ENCODE data around the gene IRF2BP2.

Gene IRF2BP2

DNA sequence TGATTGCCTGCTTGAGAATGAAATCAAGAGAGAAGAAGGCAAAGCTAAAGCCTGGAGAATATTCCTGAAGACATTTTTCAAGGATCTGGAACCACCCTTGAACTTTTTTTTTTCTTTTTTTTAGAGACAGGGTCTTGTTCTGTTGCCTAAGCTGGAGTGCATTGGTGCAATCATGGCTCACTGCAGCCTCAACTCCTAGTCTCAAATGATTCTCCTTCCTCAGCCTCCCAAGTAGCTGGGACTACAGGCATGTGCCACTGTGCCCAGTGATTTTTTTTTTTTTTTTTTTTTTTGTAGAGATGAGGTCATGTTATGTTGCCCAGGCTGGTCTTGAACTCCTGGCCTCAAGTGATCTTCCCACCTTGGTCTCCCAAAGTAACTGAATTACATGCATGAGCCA is 22.2 kb upstream of the IRF2BP2 start:
- Histone ChIP-seq H3K36me3 (ENCODE audit: insufficient read depth, low read length) (no peaks in the 10 kb centered on the region), H3K9ac (ENCODE audit: low read length) (no peak overlapping the region), H3K4me3 (ENCODE audit: low read depth in 1 of 2, low read length in 2 of 2) (no peak overlapping the region), H3K27ac (ENCODE audit: low read depth, low read length) (no peak overlapping the region), H3K27me3 (ENCODE audit: control insufficient read depth in 1 of 2, insufficient read depth in 2 of 2, low read length in 2 of 2) (no peaks in the 10 kb centered on the region), H3K4me1 (ENCODE audit: insufficient read depth, low read length) (no peaks in the 10 kb centered on the region), H3K9me3 (ENCODE audit: low read length) (no peaks in the 10 kb centered on the region)

- H3K27me3 ChIP-seq (ENCODE audit: control insufficient read depth in 1 of 2, insufficient read depth in 2 of 2, low read length in 2 of 2): no peaks in the 10 kb centered on the region
- no peak overlapping the region for H3K4me3 ChIP-seq (ENCODE audit: low read depth in 1 of 2, low read length in 2 of 2)
- H3K27ac ChIP-seq (ENCODE audit: low read depth, low read length): no peak overlapping the region
- H3K9ac ChIP-seq (ENCODE audit: low read length): no peak overlapping the region
- H3K4me1 ChIP-seq (ENCODE audit: insufficient read depth, low read length): no peaks in the 10 kb centered on the region
- no peaks in the 10 kb centered on the region for H3K36me3 ChIP-seq (ENCODE audit: insufficient read depth, low read length)
- no peaks in the 10 kb centered on the region for H3K9me3 ChIP-seq (ENCODE audit: low read length)
Measured at GRCh38 chr1:234631721-234632125, 21.7 kb upstream of the IRF2BP2 start.

DNA sequence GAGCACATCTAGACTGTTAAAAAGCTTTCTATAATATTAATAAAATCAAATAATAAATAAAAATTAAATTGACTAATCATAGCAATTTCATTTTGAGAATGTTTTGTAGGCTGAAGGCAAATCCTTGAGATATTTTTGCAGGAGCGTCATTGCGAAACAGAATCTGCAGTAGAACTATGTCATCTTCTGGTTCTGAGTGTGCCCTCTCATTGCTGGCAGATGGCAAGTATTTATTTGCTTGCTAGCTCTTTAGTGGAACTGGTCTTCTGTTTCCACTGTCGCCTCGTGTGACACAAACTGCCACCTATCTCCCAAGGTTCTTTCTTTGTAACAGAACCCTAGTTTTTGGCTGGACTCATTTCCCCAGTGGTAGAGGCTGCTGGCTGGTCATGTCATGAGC is 19.0 kb upstream of the IRF2BP2 start:
- Histone ChIP-seq H3K9me3 (ENCODE audit: low read length) (no peaks in the 10 kb centered on the region), H3K4me1 (ENCODE audit: insufficient read depth, low read length) (peaks cover 6% of the 10 kb centered on the region), H3K36me3 (ENCODE audit: insufficient read depth, low read length) (no peaks in the 10 kb centered on the region), H3K9ac (ENCODE audit: low read length) (no peak overlapping the region), H3K27ac (ENCODE audit: low read depth, low read length) (no peak overlapping the region), H3K27me3 (ENCODE audit: control insufficient read depth in 1 of 2, insufficient read depth in 2 of 2, low read length in 2 of 2) (no peaks in the 10 kb centered on the region), H3K4me3 (ENCODE audit: low read depth in 1 of 2, low read length in 2 of 2) (no peak overlapping the region)

- Histone ChIP-seq H3K9me3 (ENCODE audit: low read length) (no peaks in the 10 kb centered on the region), H3K27me3 (ENCODE audit: control insufficient read depth in 1 of 2, insufficient read depth in 2 of 2, low read length in 2 of 2) (no peaks in the 10 kb centered on the region), H3K27ac (ENCODE audit: low read depth, low read length) (no peak overlapping the region), H3K9ac (ENCODE audit: low read length) (no peak overlapping the region), H3K4me3 (ENCODE audit: low read depth in 1 of 2, low read length in 2 of 2) (no peak overlapping the region), H3K4me1 (ENCODE audit: insufficient read depth, low read length) (peaks cover 6% of the 10 kb centered on the region), H3K36me3 (ENCODE audit: insufficient read depth, low read length) (no peaks in the 10 kb centered on the region)
Measured at GRCh38 chr1:234628089-234628488, 18.1 kb upstream of the IRF2BP2 start.

DNA sequence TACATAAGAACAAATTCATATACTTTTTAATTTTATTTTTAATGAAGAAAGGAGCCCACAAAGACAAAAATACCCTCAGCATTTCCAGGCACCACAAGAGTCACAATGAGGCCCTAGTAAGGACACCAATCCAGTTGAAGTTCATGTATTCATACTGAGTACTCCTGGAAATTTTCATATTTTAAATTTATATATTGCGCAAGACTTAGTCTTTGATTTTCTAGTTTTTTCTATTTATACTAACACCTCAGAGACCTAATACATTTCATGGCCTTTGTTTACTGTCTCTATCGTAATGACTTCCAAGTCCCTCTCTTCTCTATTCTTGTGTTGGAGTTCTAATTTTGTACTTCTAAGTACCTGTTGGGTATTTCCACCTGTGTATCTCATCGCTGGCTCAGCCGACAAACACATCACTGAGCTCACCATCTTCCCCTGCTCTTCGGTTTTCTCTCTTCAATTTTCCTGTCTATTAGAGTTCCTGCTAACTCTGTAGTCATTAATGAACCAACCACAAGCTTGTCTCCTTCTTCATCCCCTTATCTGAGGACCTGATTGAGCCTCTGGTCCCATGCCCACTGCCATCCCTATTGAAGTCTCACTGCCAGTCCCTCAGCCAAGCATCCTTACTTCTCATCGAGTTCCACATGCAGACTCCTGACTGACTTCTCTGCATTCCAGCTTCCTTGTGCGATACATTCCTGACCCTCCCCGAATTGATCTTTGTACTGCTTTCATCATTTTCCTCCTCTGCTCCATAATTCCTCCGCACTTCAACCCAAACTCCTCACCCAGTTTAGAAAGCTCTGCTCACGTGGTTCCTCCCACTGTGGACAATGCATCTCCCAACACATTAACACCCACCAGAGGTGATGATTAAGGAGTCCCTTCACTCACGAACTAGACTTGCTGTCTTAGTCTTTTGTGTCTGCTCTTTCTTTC is 17.3 kb upstream of the IRF2BP2 start:
- no peaks in the 10 kb centered on the region for H3K27me3 ChIP-seq (ENCODE audit: control insufficient read depth in 1 of 2, insufficient read depth in 2 of 2, low read length in 2 of 2)

DNA sequence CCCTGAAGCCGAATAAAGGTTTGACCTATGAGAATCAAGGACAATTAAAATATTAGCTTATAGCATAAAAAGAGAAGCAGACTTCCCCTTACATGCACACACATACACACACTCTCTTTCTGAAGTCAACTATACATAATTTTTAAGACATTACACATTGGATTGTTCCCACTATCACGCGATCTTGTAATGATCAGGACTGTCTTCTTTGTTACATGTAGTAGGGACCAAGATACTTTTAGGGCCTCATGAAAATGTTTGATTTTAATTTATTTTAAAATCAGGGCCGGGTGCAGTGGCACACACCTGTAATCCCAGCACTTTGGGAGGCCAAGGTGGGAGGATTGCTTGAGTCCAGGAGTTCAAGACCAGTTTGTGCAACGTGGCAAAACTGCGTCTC is 16.4 kb upstream of the IRF2BP2 start:
- no peaks in the 10 kb centered on the region for H3K27me3 ChIP-seq (ENCODE audit: control insufficient read depth in 1 of 2, insufficient read depth in 2 of 2, low read length in 2 of 2)
- no peak overlapping the region for H3K4me3 ChIP-seq (ENCODE audit: low read depth in 1 of 2, low read length in 2 of 2)
- no peak overlapping the region for H3K27ac ChIP-seq (ENCODE audit: low read depth, low read length)
- H3K9me3 ChIP-seq (ENCODE audit: low read length): no peaks in the 10 kb centered on the region
- H3K9ac ChIP-seq (ENCODE audit: low read length): no peak overlapping the region
- H3K4me1 ChIP-seq (ENCODE audit: insufficient read depth, low read length): peaks cover 12% of the 10 kb centered on the region
- H3K36me3 ChIP-seq (ENCODE audit: insufficient read depth, low read length): no peaks in the 10 kb centered on the region

More for the DNA sequence above, 17.3 kb upstream of the IRF2BP2 start:
- Histone ChIP-seq H3K4me3 (ENCODE audit: low read depth in 1 of 2, low read length in 2 of 2) (no peak overlapping the region), H3K9me3 (ENCODE audit: low read length) (no peaks in the 10 kb centered on the region), H3K9ac (ENCODE audit: low read length) (no peak overlapping the region), H3K4me1 (ENCODE audit: insufficient read depth, low read length) (peaks cover 6% of the 10 kb centered on the region), H3K36me3 (ENCODE audit: insufficient read depth, low read length) (no peaks in the 10 kb centered on the region), H3K27ac (ENCODE audit: low read depth, low read length) (no peak overlapping the region)

- Histone ChIP-seq H3K36me3 (ENCODE audit: insufficient read depth, low read length) (no peaks in the 10 kb centered on the region), H3K27me3 (ENCODE audit: control insufficient read depth in 1 of 2, insufficient read depth in 2 of 2, low read length in 2 of 2) (no peaks in the 10 kb centered on the region), H3K9ac (ENCODE audit: low read length) (no peak overlapping the region), H3K4me3 (ENCODE audit: low read depth in 1 of 2, low read length in 2 of 2) (no peak overlapping the region), H3K27ac (ENCODE audit: low read depth, low read length) (no peak overlapping the region), H3K4me1 (ENCODE audit: insufficient read depth, low read length) (peaks cover 21% of the 10 kb centered on the region), H3K9me3 (ENCODE audit: low read length) (no peaks in the 10 kb centered on the region)
Measured at GRCh38 chr1:234624724-234625117, 14.7 kb upstream of the IRF2BP2 start.

- no peak overlapping the region for H3K27ac ChIP-seq (ENCODE audit: low read depth, low read length)
- no peak overlapping the region for H3K9ac ChIP-seq (ENCODE audit: low read length)
- no peak overlapping the region for H3K4me3 ChIP-seq (ENCODE audit: low read depth in 1 of 2, low read length in 2 of 2)
- H3K4me1 ChIP-seq (ENCODE audit: insufficient read depth, low read length): peaks cover 28% of the 10 kb centered on the region
- no peaks in the 10 kb centered on the region for H3K36me3 ChIP-seq (ENCODE audit: insufficient read depth, low read length)
- H3K9me3 ChIP-seq (ENCODE audit: low read length): no peaks in the 10 kb centered on the region
- H3K27me3 ChIP-seq (ENCODE audit: control insufficient read depth in 1 of 2, insufficient read depth in 2 of 2, low read length in 2 of 2): no peaks in the 10 kb centered on the region
Measured at GRCh38 chr1:234621657-234622335, 11.8 kb upstream of the IRF2BP2 start.

DNA sequence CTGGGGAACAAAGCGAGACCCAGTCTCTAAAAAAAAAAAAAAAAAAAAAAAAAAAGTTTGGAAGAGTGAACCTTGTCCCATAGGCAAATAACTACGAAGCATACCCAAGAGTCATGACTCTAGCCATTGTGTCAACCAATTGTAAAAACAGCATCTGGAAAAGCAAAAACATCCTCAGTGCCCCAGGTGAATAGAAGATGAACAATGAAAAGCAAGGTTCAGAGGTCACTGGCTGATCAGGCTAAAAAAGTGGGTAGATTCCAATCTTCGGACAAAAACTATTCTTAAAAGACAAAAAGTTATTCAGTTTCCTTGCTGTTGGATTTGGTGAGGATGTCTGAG is 11.1 kb upstream of the IRF2BP2 start:
- H3K27me3 ChIP-seq (ENCODE audit: control insufficient read depth in 1 of 2, insufficient read depth in 2 of 2, low read length in 2 of 2): no peaks in the 10 kb centered on the region
- H3K36me3 ChIP-seq (ENCODE audit: insufficient read depth, low read length): no peaks in the 10 kb centered on the region
- H3K4me1 ChIP-seq (ENCODE audit: insufficient read depth, low read length): peaks cover 34% of the 10 kb centered on the region
- H3K9ac ChIP-seq (ENCODE audit: low read length): no peak overlapping the region
- no peaks in the 10 kb centered on the region for H3K9me3 ChIP-seq (ENCODE audit: low read length)
- H3K27ac ChIP-seq (ENCODE audit: low read depth, low read length): no peak overlapping the region
- no peak overlapping the region for H3K4me3 ChIP-seq (ENCODE audit: low read depth in 1 of 2, low read length in 2 of 2)

DNA sequence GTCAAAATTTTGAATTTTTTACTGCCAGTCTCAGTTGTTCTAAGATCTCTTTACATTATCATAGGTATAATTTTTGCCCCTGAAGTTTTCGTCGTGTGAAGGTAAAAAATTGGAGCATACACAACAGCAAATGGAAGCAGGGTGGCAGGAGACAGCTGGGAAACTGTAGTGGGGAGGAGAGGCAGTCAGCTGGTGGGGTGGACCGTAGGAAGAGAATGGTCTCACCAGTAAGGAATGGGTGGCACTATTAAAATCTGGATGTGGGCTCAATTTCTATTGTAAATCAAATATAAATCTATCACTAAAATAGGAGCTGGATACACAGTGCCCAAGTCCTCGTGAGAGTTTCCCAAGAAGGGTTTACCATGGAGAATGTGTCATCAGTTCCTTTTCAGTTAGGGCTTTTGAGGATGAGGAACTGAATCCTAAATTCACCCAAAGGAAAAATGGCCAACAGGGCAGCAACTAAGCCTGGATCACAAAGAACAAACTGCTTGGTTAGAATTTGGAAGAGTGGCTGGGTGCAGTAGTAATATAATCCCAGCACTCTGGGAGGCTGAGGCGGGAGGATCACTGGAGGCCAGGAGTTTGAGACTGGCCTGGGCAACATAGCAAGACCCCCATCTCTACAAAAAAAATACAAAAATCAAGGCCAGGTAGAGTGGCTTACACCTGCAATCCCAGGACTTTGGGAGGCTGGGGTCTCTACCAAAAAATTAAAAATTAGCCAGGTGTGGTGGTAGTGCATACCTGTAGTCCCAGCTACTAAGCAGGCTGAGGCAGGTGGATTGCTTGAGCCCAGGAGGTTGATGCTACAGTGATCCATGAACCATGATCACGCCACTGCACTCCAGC is 10.5 kb upstream of the IRF2BP2 start:
- no peak overlapping the region for H3K9ac ChIP-seq (ENCODE audit: low read length)
- no peaks in the 10 kb centered on the region for H3K36me3 ChIP-seq (ENCODE audit: insufficient read depth, low read length)
- peaks cover 34% of the 10 kb centered on the region for H3K4me1 ChIP-seq (ENCODE audit: insufficient read depth, low read length)
- no peaks in the 10 kb centered on the region for H3K27me3 ChIP-seq (ENCODE audit: control insufficient read depth in 1 of 2, insufficient read depth in 2 of 2, low read length in 2 of 2)
- H3K9me3 ChIP-seq (ENCODE audit: low read length): no peaks in the 10 kb centered on the region
- no peak overlapping the region for H3K4me3 ChIP-seq (ENCODE audit: low read depth in 1 of 2, low read length in 2 of 2)
- H3K27ac ChIP-seq (ENCODE audit: low read depth, low read length): no peak overlapping the region

- Histone ChIP-seq H3K36me3 (ENCODE audit: insufficient read depth, low read length) (no peaks in the 10 kb centered on the region), H3K27ac (ENCODE audit: low read depth, low read length) (no peak overlapping the region), H3K4me1 (ENCODE audit: insufficient read depth, low read length) (peaks cover 34% of the 10 kb centered on the region), H3K4me3 (ENCODE audit: low read depth in 1 of 2, low read length in 2 of 2) (no peak overlapping the region), H3K27me3 (ENCODE audit: control insufficient read depth in 1 of 2, insufficient read depth in 2 of 2, low read length in 2 of 2) (no peaks in the 10 kb centered on the region), H3K9me3 (ENCODE audit: low read length) (no peaks in the 10 kb centered on the region), H3K9ac (ENCODE audit: low read length) (no peak overlapping the region)
Measured at GRCh38 chr1:234619794-234620247, 9.8 kb upstream of the IRF2BP2 start.

All from muscle layer of colon (tissue), 2 donors.